Stimulated activated CD4-positive, alpha-beta T cell treated with anti-CD3 and anti-CD28 coated beads, TNF-alpha, amount 100 ng/mL, for 4 hours (primary cell): Measurements from ENCODE around the gene GPR179.
A peak's percentile ranks its signal among the peaks of the same experiment; 100 is the strongest.

ENCODE experiments used
- DNase-seq, 3 experiments: peaks; one replicate each; pipeline ENCODE4 v3.0.0-alpha.2; 2020; ENCODE audit warnings: low read depth in 3 of 3

GPR179 gene

DNA sequence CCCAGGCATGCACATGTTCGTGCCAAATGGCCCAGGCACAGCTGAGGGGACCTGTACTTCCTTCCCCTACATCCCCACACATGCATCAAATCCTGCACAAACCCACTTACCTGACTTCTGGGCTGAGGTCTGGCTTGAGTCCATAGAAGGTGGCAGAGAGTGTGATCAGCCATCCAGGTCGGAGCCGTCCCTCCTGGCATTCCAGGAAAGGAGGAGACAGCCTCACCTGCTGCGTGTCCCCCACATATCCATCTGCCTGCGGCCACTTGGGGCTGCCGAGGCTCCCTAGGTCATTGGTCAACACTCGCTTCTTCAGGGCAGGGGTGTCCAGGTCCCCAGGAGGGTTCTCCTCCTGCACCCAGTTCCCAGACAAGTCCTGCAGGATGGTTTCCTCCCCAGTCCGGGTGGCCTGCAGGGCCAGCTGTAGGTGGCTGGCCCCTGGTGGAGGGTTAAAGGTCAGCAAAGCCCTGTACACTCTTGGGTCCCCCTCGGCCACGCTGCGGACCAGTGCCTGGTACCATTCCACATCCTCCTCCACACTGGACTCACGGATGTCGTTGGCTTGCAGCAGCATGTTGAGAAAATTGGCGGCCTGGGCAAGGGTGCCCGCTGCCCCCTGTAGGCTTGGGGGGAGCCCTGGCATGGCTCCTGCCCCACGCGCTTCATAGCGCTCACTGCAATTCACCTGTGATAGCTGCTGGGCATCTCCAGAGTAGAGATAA lies 709 bp downstream of the GPR179 start:
- DNase-seq, result no peak

DNA sequence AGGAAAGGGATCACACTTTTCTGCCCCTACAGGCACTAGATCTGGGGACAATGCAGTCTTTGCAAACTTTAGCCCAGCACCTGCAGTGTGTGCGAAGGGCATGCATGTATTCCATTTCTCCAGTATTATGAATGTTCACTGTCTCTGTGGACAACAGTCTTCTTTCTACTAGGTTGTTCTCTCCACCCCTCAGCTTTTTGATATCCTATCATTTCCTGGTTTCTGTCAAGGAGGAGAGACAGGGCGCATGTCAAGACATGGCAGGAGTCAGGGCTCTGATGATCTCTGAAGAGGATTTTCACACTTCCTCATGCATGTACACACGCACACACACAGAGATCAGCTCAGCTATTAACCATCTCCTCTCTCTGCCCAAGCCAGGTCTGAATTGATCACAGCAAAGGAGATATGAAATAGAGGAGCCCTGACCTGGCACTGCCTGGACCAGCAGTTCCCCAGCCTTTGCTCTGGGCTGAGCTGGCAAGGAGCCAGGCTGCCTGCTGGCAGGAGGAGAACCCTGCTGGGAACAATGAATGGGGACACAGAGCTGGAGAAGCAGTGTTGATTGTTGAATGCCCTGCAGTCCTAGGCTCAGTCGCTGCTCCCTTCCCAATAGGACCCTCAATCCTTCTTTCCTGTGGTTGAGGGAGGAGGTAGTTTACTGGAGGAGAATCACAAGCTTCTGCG lies 2.6 kb downstream of the GPR179 start:
- no peak for DNase-seq

DNA sequence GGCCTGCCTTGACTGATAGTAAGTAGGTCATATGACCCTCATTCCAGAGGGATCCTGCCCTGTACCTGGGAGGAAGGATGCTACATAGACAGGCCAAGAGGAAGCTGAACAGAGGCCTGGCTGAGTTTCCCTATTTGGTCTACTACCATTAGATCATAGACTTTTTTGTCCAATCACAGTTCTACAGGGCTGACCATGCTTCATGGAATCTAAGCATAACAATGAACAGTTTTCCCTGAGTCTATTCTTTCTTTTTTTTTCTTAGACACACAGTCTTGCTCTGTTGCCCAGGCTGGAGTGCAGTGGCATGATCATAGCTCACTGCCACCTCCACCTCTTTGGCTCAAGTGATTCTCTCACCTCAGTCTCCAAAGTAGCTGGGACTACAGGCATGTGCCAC lies 3.9 kb downstream of the GPR179 start:
- DNase-seq, result no peak

DNA sequence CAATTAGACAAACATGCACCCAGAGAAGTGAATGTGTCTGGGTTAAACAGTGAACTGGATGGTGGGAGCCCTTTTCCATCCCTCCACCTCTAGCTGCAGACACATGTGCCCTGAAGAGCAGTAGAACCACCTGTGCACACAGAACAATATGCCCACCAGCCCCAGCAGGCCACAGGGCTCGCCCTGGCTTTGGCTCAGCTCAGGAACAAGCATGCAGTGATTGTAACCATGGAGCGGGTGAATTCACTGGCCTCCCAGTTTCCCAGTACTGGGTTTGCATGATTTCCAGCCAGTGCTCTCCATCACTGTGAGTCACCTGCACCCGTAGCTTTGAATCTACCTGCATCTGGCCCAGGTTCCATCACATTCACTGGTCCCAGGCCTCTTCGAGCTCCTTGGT lies 5.2 kb downstream of the GPR179 start:
- no peak for DNase-seq

DNA sequence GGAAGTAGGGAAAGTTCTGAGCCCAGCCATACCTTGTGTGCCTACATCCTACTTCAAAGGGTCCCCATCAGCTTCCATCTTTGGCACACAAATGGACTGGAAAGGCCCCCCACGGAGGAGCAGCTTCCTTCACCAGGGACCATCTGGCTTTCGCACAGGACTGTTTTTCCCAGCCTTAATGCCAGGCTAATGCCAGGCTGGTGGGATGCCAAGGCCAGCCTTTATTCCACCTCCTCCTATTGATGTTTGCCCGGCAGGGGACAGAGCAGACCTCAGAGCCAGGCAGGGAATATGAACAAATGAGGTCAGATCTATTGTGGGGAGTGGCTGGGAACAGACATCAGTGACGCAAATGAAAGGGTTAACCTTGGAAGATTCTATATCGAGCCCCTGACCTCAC lies 5.7 kb downstream of the GPR179 start:
- DNase-seq, result no peak

DNA sequence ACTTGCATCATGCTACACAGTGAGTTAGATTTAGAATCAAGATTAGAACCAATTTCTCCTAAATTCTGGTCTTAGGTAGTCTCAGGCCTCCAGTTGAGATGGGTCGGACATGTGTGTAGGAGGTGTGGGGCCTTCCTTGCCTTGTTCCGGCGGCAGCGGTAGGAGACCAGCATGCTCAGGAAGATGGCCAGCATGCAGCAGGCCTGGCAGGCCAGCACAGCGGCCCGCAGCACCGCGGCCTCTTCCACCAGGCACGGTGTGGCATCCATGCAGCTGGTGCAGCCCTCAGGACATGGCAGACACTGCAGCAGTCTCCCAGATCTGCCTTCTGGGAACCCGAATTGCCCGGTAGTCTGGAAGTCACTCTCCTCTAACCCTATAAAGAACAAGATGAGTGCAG lies 6.9 kb downstream of the GPR179 start:
- no peak for DNase-seq

DNA sequence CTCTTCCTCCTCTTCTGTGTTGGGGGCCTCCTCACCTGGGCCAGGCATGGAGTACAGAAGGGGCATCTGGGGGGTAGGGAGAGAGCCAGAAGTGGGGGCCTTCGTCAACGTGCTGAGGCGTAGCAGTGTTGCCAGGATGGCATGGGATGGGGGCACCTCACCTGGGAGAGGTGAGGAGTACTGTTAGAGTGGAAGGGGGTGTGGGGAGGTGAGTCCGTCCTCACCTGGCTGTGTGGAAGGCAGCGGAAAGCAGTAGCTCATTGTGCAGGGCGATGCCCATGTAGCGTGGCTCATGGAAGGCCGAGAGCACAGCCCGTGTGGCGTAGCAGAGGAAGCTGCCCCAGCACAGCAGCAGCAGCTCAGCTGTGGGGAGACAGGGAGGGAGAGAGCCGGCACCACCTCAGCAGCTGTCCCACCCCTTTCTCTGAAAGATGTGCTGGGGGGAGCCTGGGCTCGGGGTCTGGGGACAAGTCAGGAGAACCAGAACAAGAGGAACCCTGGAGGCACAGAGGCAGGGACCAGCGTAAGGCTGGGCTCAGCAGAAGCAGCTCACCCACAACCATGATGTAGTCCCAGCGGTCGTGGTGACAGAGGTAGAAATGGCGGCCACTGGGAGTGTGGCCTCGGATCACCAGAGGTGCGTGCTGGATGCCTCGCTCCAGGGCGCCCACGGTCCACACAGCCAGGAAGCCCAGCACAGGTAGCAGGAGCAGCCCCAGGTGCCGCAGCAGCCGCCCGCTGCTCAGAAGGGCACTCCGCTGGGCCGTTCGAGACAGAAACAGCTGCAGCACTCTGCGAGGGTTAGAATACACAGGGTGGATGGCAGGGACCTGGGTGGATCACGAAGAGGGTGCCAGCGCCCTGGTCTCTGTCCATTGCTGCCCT lies 9.0 kb downstream of the GPR179 start:
- DNase-seq, result no peak

DNA sequence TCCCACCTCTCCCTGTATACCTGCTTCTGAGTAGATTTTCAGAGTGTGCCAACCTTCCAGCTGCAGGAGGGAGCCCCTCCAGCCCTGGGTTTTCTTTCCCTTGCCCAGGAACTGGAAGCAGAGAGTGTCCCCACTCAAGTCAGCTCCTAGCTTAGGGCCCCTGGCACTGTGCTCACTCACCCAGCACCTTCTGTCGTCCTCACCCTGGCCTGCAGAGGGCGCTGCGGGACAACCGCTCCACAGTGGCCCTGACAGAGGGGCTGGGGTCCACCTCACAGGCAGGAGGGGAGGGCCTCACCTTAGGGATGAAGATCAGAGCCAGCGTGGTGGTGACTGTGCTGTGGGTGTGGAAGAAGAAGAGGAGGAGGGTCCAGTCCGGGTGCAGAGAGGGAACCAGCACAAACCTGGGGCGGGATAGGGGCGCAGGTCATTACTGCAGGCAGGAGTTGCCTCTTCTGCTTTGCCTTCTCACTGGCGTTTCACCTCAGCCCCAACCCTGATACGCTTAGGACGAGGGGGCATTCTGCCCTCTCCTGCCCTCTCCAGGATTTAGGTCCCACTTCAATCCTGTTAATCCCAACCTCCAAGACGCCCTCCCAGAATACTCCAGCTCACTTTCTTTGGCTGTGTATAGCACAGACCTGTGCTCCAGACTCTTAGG lies 10.0 kb downstream of the GPR179 start:
- DNase-seq, result peak in 1 of 3 experiments; percentile 6

DNA sequence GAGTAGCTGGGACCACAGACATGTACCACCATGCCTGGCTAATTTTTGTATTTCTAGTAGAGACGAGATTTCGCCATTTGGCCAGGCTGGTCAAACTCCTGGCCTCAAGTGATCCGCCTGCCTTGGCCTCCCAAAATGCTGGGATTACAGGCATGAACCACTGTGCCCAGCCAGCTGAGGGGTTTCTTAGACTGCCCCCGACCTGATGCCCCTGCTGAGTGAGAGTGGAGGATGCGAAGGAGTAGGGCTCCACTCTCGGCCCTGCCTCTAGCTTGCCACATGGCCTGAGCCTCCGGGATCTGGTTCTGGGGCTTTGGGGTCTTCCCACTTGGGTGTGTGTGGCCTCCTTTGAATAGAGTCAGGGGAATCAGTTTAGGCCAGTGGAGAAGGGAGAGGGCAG lies 11.0 kb downstream of the GPR179 start:
- no peak for DNase-seq

DNA sequence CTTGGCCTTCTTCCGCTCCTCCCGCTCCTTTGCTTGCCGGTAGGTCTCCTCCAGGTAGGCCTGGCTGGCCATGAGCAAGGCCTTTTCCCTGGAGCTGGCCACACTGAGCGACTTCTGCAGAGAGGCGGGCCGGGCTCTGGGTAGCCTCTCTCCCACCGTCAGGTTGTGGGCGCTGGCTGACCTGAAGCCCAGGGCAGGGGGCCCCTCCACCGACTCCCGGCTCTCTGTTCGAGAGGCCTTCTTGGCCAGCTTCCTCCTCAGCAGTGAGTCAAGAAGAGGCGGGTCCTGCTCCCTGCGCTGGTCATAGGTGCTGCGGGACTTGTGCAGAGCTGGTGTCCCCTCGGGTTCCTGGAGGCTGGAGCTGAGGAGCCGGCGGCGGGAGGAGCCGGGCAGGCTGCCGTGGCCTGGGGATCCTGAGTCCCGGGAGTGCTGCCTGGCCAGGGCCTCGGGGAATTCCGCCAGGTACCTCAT lies 12.8 kb downstream of the GPR179 start:
- no peak for DNase-seq

DNA sequence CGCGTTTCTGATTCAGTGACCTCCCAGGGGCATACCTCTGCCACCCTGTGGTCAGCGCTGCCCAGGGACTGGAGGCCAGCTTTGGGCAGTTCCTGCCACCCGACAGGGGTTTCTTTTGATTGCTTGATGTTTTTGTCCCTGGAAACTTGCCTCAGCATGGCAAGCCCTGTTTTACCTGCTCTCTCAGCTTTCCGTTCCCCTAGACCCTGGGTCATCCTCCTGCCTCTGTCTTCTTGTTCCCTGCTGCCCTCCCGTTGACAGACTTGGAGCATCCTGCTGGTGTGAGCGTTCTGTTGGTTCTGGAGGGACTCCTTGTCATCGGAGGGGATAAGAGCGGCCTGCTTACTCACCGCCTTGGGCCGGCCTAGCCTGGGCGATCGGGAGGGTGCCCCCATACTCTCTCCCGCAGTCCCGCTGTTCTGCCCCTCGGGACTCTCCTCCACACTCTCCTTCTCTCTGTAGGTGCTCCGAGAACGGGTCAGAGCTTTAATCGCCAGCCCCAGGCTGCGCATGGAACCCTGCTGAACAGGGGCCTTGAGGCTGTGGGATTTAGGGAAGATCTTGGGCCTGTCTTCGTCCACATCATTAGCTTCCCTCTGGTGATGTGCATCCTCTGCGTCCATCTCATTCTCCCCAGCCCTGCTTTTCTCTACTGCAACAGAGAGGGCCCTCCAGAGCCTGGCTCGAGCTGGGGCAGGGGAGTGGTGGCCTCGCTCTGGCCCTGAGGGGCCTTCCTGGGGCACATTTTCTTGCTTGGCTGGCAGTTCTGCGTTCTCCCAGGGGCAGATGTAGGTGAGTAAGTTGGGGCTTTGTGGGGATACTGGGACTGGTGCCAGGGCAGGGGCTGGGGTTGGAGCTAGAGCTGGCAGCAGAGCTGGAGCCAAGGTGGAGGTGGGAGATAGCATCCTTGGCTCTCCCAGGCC lies 13.7 kb downstream of the GPR179 start:
- DNase-seq, result no peak

DNA sequence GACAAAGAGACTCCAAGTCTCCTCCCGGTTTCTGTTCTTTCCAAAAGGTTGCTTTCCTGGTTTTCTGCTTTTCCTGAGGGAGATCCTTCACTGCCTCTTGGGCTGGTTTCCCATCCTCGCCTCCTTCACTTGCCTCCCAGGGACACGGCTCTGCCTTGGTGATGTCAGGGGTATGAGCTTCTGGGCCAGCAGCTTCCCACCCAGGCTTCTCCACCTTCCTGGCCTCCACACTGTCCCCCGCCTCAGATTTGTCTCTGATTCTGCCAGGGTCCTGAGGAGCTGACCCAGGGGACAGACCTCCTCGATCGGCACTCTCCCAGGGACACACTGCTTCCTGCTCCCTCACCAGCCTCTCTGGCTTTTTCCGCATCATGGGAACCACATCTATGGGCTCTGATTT lies 14.5 kb downstream of the GPR179 start:
- DNase-seq, result no peak

DNA sequence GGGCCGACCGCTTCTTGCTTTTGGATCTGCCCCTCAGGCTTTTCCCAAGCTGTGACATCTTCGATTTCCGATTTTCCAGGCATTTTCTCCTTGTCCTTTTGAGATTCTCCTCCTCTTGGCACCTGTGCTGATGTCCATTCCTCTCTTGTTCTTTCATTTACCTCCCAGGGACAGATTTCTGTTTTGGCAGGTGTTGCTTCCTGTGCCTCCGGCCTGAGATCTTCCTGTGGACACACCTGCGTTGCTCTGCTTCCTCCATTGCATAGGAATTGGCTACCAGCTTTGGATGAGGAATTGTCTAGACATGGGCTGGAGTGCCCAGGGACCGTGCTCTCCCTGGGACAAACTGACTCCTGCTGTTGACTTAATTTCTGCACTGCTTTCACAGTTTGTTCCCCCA lies 15.1 kb downstream of the GPR179 start:
- DNase-seq, result no peak

DNA sequence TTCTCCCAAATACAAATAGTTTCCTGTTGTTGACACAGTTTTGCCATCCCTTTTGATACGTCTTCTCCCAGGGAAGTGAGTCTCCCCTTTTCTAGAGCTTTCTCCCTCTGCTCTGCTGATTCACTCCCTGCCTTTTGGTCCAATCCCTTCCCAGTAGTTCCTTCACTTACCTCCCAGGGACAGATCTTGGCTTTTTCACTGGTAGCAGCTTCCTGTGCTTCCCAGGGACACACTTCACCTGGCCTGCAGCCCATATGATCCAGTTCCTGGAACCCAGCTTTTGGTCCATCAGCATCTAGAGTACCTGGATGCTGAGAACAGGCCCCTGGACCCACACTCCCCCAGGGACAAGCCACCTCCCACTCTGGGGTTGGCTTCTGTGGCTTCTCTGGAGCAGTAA lies 15.8 kb downstream of the GPR179 start:
- DNase-seq, result no peak

DNA sequence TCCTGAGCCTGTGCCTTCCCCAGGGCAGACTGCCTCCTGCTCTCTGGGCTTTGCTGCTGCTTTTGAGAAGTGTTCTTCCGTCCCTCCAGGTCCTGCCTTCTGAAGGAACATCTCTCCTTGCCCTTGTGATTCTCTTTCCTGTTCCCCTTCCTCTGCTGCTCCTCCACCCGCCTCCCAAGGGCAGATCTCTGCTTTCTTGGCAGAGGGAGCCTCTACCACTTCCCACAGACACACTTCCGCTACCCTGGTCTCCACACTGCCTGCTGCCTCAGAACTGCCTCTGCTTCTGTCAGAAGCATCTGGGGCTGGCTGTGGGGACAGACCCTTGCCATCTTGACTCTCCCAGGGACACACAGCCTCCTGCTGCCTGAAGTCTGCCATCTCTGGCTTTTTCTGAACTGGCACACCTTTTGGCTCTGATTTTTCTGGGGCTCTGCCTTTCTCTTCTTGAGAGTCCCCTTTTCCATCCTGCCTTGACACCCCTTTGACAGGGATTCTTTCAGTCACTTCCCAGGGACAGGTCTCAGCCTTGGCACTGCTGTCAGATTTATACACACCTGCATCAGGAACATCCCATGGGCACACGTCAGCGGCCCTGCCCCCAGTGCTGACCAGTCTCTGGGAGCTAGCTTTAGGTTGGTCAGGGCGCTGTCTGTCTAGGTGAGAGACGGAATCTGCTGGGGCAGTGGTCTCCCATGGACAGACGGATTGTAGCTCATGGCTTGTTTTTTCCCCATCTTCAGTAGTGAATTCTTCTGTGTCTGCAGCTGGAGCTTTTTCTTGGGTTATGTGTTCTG lies 16.6 kb downstream of the GPR179 start:
- DNase-seq, result no peak

DNA sequence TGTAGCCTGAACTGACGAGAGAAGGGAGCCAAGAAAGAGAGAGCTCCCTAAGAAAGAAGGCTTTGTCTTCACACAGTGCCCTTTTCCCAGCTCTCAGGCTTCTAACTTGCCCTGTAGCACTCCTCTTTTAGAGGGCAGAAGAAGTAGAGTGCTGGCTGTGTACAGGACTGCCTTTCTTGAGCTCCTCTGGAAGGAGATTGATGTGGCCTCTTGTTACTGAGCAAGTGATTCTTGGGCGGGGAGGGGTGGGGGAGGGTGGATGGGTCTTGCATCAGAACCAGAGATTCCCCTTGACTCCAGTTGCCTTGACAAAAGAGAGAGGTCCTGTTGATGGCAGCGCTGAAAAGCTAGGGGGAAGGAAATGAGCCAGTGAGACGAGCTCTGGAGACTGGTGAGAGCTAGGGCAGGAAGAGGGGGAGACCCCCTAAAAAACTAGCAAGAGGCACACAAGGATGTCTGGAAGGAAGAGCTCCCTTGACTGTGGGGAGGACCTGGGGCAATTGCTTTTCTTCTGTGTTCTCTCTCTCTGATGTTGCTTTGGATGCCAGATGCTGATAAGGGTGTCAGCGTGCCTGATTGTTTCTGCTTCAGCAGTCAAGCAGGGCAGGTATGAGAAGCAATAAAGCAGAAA lies 18.4 kb downstream of the GPR179 start:
- DNase-seq, result no peak

DNA sequence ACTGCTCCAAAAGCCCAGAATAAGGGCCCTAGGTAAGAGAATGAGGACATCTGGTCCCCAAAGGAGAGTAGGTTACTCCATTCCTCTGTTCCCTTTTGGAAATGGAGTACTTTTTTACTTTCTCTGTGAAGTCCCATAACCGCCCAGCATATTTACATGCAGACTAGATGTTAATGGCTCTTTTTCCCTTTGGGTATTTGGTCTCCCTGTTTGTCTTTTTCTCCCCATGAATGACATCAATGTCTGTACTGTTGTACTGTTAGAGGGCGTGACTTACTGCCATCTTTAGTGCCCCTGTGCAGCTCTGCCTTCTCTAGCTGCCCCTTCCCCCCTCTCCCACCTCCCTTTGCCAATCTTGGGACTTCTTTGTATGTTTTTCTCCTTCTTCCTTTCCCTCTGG lies 19.0 kb downstream of the GPR179 start:
- no peak for DNase-seq

DNA sequence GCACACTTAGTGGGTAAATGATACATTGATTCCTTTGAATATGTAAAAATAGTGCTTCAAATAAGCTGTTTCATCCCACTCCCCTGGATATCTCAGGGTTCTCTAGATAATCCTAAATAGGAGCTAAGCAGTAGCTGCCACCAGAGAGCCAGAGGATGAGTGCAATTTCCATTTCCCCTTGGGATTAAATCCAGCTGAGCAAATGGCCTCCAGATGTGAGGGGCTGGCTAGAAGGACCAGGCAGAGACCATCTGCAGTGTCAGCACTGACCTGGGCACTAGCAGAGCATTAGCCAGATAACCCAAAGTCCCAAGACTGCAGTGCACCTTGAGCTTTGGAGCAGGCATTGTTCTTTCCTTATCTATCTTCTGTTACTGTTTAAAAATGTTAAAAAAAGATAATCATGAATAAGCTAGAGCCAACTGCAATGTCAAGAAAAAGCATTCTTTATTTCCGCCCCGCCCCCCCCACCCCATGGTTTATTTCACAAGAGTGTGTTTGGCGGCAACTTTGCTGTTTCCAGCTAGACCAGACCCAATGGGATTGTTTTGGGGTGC lies 19.5 kb downstream of the GPR179 start:
- DNase-seq, result no peak

DNA sequence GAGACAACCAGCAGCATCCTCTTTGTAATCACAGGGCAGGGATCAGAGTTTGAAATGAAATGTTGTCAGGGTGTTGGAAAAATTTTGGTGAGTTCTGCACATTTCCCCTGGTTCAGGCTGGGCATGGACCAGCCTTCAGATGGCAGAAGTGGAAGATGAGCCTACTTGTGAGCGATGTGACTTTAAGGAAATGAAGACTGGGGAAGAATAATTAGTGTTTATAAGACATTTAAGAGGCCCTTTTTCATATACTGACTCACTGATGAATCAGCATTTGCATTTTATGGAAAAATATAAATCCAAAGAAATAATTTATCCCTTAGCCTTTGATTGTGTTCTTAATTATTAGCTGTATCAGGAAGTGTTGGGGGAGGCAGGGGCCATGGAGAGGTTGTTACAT lies 20.9 kb downstream of the GPR179 start:
- no peak for DNase-seq
